ENCODE data around the gene PSMB9. TPM values are rescaled to one million over a fixed set of nuclear protein-coding genes. Genes with fewer than 3 reads are reported as not detected.
"Not testable (repeated sequence)": the region's sequence is repeated elsewhere in the genome, so short reads cannot be mapped to it uniquely, and the experiment has no call there.

Gene PSMB9
- polyA plus RNA-seq, 3 donors from 2014 or later = 694 to 1,190 (median 822) TPM

GRCh38 chr6:32855467-32856174 is 1.6 kb downstream of the PSMB9 start:
- Mint-ChIP-seq H3K36me3 (peaks cover 31 to 57% (median 42%) of the 10 kb centered on the region in 3 donors), H3K9me3 (no peaks in the 10 kb centered on the region), H3K27me3 (ENCODE audit: low read depth in 3 of 3) (peaks cover 9 to 20% (median 15%) of the 10 kb centered on the region in 3 donors), H3K4me1 (peaks cover 56 to 78% of the 10 kb centered on the region in 2 donors), H3K27ac (peak overlapping the region; percentile 100), H3K4me3 (peak overlapping the region; percentile 92 to 100 (median 99))
- DNase-seq = no peak

GRCh38 chr6:32857156-32857891 is 3.3 kb downstream of the PSMB9 start:
- Mint-ChIP-seq H3K36me3 (peaks cover 20 to 48% (median 33%) of the 10 kb centered on the region in 3 donors), H3K4me3 (no peak overlapping the region), H3K4me1 (peaks cover 39 to 66% of the 10 kb centered on the region in 2 donors), H3K27me3 (ENCODE audit: low read depth in 3 of 3) (peaks cover 9 to 15% (median 14%) of the 10 kb centered on the region in 3 donors), H3K27ac (peak overlapping the region; percentile 24 to 84 (median 62)), H3K9me3 (no peaks in the 10 kb centered on the region)
- DNase-seq = no peak

GRCh38 chr6:32858194-32858593 is 4.2 kb downstream of the PSMB9 start:
- no peak for DNase-seq
- H3K27me3 Mint-ChIP-seq (ENCODE audit: low read depth in 3 of 3) = peaks cover 8 to 12% (median 11%) of the 10 kb centered on the region in 3 donors
- H3K4me1 Mint-ChIP-seq = peaks cover 33 to 60% of the 10 kb centered on the region in 2 donors
- H3K9me3 Mint-ChIP-seq = no peaks in the 10 kb centered on the region
- H3K4me3 Mint-ChIP-seq = no peak overlapping the region
- H3K27ac Mint-ChIP-seq = peak overlapping the region; percentile 46 to 84 (median 72)
- H3K36me3 Mint-ChIP-seq = peaks cover 20 to 49% (median 33%) of the 10 kb centered on the region in 3 donors

GRCh38 chr6:32860674-32861073 is 6.7 kb downstream of the PSMB9 start:
- peaks cover 0 to 3% (median 0%) of the 10 kb centered on the region in 3 donors for H3K27me3 Mint-ChIP-seq (ENCODE audit: low read depth in 3 of 3)
- H3K36me3 Mint-ChIP-seq = peaks cover 20 to 48% (median 28%) of the 10 kb centered on the region in 3 donors
- H3K4me1 Mint-ChIP-seq = peaks cover 21 to 48% of the 10 kb centered on the region in 2 donors
- peak overlapping the region; percentile 31 to 76 (median 60) for H3K27ac Mint-ChIP-seq
- DNase-seq = no peak
- H3K9me3 Mint-ChIP-seq = no peaks in the 10 kb centered on the region
- H3K4me3 Mint-ChIP-seq = no peak overlapping the region

- DNase-seq = no peak
- H3K36me3 Mint-ChIP-seq = peaks cover 20 to 32% (median 21%) of the 10 kb centered on the region in 3 donors
- H3K9me3 Mint-ChIP-seq = no peaks in the 10 kb centered on the region
- peak overlapping the region in 3 of 6 donors; percentile 27 to 70 (median 46) for H3K27ac Mint-ChIP-seq
- peaks cover 0 to 3% (median 0%) of the 10 kb centered on the region in 3 donors for H3K27me3 Mint-ChIP-seq (ENCODE audit: low read depth in 3 of 3)
- no peak overlapping the region for H3K4me3 Mint-ChIP-seq
- peaks cover 13 to 44% of the 10 kb centered on the region in 2 donors for H3K4me1 Mint-ChIP-seq
These were observed 8.7 kb downstream of the PSMB9 start for GRCh38 chr6:32862725-32863124.

- H3K36me3 Mint-ChIP-seq = peaks cover 0 to 7% (median under 1%) of the 10 kb centered on the region in 3 donors
- no peaks in the 10 kb centered on the region for H3K9me3 Mint-ChIP-seq
- H3K27ac Mint-ChIP-seq = peak overlapping the region in 5 of 6 donors; percentile 43 to 85 (median 65)
- no peak for DNase-seq
- H3K4me3 Mint-ChIP-seq = no peak overlapping the region
- peaks cover 11 to 25% of the 10 kb centered on the region in 2 donors for H3K4me1 Mint-ChIP-seq
- H3K27me3 Mint-ChIP-seq (ENCODE audit: low read depth in 3 of 3) = peaks cover 0 to 2% (median 0%) of the 10 kb centered on the region in 3 donors
These were observed 11.9 kb downstream of the PSMB9 start for GRCh38 chr6:32865724-32866443.

GRCh38 chr6:32867022-32867477 is 13.1 kb downstream of the PSMB9 start:
- H3K4me1 Mint-ChIP-seq = peaks cover 11 to 22% of the 10 kb centered on the region in 2 donors

GRCh38 chr6:32867554-32868256 is 13.7 kb downstream of the PSMB9 start:
- H3K4me3 Mint-ChIP-seq = no peak overlapping the region
- H3K27ac Mint-ChIP-seq = peak overlapping the region in 5 of 6 donors; percentile 7 to 75 (median 26)
- H3K36me3 Mint-ChIP-seq = peaks cover 0 to 3% (median 0%) of the 10 kb centered on the region in 3 donors
- H3K4me1 Mint-ChIP-seq = peaks cover 11 to 22% of the 10 kb centered on the region in 2 donors
- H3K9me3 Mint-ChIP-seq = peaks cover 0 to 1% (median 0%) of the 10 kb centered on the region in 6 donors
- no peak for DNase-seq
- peaks cover 0 to 2% (median 0%) of the 10 kb centered on the region in 3 donors for H3K27me3 Mint-ChIP-seq (ENCODE audit: low read depth in 3 of 3)

More at GRCh38 chr6:32867022-32867477, 13.1 kb downstream of the PSMB9 start:
- peak overlapping the region; percentile 20 to 85 (median 70) for H3K27ac Mint-ChIP-seq
- peaks cover 0 to 3% (median 0%) of the 10 kb centered on the region in 3 donors for H3K36me3 Mint-ChIP-seq
- H3K27me3 Mint-ChIP-seq (ENCODE audit: low read depth in 3 of 3) = peaks cover 0 to 2% (median 0%) of the 10 kb centered on the region in 3 donors
- no peak for DNase-seq
- no peak overlapping the region for H3K4me3 Mint-ChIP-seq
- H3K9me3 Mint-ChIP-seq = peaks cover 0 to 1% (median 0%) of the 10 kb centered on the region in 6 donors

GRCh38 chr6:32868257-32868788 is 14.3 kb downstream of the PSMB9 start:
- H3K27ac Mint-ChIP-seq = peak overlapping the region in 3 of 6 donors; percentile 3 to 50 (median 7)
- DNase-seq = peak; percentile 79 to 84 (median 80)
- no peak overlapping the region for H3K4me3 Mint-ChIP-seq
- peaks cover 11 to 22% of the 10 kb centered on the region in 2 donors for H3K4me1 Mint-ChIP-seq
- H3K9me3 Mint-ChIP-seq = peaks cover 0 to 1% (median 0%) of the 10 kb centered on the region in 6 donors
- peaks cover 0 to under 1% (median 0%) of the 10 kb centered on the region in 3 donors for H3K36me3 Mint-ChIP-seq
- H3K27me3 Mint-ChIP-seq (ENCODE audit: low read depth in 3 of 3) = peaks cover 0 to 2% (median 0%) of the 10 kb centered on the region in 3 donors

- H3K4me3 Mint-ChIP-seq; H3K9me3 Mint-ChIP-seq; H3K27ac Mint-ChIP-seq; H3K27me3 Mint-ChIP-seq (ENCODE audit: low read depth in 3 of 3); H3K4me1 Mint-ChIP-seq; DNase-seq: not testable (repeated sequence)
- H3K36me3 Mint-ChIP-seq = peaks cover 7 to 13% (median 9%) of the 10 kb centered on the region in 3 donors
These were observed 20.0 kb downstream of the PSMB9 start for GRCh38 chr6:32873947-32874346.

- H3K4me3 Mint-ChIP-seq = no peak overlapping the region
- peaks cover 0 to under 1% (median 0%) of the 10 kb centered on the region in 6 donors for H3K9me3 Mint-ChIP-seq
- peaks cover 3 to 5% (median 5%) of the 10 kb centered on the region in 3 donors for H3K27me3 Mint-ChIP-seq (ENCODE audit: low read depth in 3 of 3)
- H3K4me1 Mint-ChIP-seq = no peaks in the 10 kb centered on the region
- no peak for DNase-seq
- peaks cover 14 to 33% (median 22%) of the 10 kb centered on the region in 3 donors for H3K36me3 Mint-ChIP-seq
- H3K27ac Mint-ChIP-seq = no peak overlapping the region
These were observed 22.6 kb downstream of the PSMB9 start for GRCh38 chr6:32876603-32877002.

- Mint-ChIP-seq H3K9me3 (no peaks in the 10 kb centered on the region), H3K27me3 (ENCODE audit: low read depth in 3 of 3) (peaks cover 3 to 5% (median 5%) of the 10 kb centered on the region in 3 donors), H3K4me3 (no peak overlapping the region), H3K27ac (no peak overlapping the region), H3K36me3 (peaks cover 10 to 32% (median 22%) of the 10 kb centered on the region in 3 donors), H3K4me1 (no peaks in the 10 kb centered on the region)
- no peak for DNase-seq
These were observed 25.7 kb downstream of the PSMB9 start for GRCh38 chr6:32879691-32880090.

All from immature natural killer cell (primary cell).